Fibroblast of skin of right quadriceps (primary cell): Measurements from ENCODE around the gene CUL5.
"Not testable (repeated sequence)": the region's sequence is repeated elsewhere in the genome, so short reads cannot be mapped to it uniquely, and the experiment has no call there.

Experiments
- DNase-seq: peaks from one replicate; pipeline ENCODE4 v3.0.0-alpha.2; 2013

Gene CUL5

DNA sequence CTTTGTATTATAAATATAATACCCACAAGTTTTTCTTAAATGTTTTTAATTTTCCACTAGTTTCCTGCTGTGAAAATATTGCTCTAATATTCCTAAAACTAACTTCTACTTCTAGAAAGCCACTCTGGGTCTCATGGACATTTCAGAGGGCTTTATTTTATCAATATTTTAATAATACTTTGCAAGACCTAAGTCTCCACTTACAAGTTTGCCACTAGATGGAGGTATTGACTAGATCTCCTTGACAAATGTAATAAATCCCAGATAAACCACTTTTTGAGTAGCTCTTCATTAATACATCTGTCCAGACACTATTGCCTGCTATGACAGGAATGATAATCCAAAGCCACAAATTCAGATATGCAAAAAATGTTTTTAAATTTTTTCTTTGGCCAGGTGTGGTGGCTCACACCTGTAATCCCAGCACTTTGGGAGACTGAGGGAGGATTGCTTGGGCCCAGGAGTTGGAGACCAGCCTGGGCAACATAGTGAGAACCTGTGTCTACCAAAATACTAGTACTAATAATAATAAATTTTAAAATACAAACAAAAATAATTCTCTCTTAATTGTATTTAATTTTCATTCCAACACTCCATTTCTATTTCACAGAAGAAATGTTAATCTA is 109.2 kb downstream of the CUL5 start:
- peak; percentile 59 for DNase-seq

DNA sequence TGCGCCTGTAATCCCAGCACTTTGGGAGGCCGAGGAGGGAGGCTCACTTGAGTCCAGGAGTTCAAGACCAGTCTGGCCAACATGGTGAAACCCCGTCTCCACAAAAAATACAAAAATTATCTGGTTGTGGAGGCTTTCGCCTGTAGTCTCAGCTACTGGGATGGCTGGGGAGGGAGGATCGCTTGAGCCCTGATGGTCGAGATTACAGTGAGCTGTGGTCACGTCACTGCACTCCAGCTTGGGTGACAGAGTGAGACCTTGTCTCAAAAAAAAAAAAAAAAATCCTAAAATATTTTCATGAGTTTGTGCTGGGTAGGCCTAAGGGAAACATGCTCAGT is 112.2 kb downstream of the CUL5 start:
- DNase-seq = not testable (repeated sequence)

DNA sequence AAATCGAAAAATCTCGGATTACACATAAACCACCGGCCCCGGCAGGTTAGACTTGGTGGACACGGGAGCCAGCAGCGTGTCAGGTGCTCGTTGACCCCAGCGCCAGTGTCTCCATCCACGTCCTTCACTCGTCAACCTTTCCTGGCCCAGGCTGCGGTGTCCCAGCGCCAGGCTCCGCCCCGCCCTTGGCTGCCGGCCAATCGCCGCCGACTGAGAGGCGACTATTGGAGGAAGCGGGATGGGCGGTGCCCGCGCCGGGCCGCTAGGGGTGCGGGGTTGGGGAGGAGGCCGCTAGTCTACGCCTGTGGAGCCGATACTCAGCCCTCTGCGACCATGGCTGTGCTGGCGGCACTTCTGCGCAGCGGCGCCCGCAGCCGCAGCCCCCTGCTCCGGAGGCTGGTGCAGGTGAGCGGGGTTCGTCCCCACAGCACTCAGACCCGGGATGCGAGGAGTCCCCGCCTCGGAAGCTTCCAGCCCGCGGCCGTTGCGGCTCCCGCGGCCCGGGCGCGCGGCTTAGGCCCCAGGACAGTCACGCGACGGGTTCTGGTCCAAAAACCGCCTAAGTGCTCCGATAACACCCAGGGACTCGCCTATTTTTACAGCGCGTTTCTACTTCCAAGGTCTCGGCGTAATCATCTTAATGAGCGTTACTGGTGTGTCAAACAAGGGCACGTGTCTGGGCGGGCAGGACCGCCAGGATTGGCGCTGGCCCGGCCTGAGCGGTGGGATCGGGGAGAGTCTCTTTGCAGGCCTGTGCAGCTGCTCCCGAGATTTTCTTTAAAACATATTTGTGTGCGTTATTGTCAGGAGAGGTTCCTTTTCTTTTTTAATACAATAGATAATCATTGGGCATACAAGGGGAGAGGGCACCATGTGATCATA is 112.8 kb downstream of the CUL5 start, which contains the start of gene ACAT1:
Gene ACAT1, plus strand, starts transcription at position 294 of the 882 bp plus-strand sequence. Its CDS starts 40 bp downstream, at position 334.
- DNase-seq = peak; percentile 89

DNA sequence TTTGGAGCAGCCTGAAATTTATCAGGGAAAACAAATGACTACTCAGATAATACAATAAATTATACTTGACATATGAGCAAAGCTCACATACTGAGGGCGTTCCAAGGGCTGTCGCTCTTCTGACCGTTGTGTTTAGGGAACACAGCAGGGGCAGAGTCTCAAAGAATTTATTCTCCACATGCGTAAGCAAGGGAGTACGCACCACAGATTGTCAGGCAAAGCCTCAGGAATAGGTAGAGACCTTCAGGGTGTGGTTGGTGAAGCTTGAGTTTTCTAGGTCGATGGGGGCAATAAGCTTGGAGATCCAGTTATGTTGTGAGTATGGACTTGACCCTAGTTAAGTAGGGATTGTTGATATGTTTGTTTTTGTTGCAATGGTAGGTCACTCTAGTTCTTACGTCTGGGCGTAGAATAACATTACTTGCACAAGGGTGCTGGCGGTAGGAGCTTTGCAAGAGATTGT is 113.5 kb downstream of the CUL5 start:
- DNase-seq = peak; percentile 17

DNA sequence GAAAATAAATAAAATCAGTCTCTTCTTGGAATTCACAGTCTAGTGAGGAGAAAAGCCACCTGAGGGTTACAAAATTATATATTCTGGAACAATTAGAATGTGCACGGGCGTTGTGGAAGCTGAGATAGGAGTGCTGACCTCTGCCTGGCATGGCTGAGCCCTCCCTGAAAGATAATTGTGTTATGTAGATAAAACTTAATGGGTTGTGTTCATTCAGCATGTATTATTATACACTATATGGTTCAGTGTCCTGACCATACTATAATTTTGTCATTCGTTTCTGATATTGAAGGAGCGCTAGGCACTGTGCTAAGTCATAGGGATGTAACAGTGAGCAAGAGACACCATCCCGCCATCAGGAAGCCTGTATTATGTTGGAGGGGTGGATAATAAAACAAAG is 116.4 kb downstream of the CUL5 start:
- no peak for DNase-seq

DNA sequence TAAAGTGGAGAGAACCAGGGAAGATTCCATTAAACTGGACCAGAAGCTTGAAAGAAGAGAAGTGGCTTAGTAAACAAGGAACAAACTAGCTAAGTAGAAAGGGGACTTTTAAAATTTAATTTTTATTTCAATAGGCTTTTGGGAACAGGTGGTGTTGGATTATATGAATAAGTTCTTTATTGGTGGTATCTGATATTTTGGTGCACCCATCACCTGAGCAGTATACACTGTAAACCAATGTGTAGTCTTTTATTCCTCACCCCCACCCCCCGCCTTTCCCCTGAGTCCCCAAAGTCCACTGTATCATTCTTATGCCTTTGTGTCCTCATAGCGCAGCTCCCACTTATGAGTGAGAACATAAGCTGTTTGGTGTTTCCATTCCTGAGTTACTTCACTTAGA is 120.1 kb downstream of the CUL5 start:
- DNase-seq = no peak

DNA sequence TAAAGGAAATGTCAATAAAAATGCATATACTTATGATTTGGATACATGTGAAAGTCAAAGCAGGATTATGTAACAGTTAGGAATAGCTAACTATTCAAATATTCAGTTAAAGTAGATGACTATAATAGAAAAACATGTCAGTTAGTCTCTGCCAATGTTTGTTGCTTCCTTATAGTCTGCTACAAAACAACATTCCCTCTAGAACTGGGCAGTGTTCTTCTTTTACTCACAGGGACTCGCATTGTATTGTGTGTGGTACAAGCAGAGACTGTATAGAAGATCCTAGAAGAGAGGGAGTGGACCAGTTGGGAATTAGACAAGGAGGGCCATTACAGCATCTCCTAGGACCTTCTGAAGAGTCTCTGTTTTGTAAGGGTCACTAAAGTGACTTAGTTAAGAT is 123.3 kb downstream of the CUL5 start:
- DNase-seq = no peak

DNA sequence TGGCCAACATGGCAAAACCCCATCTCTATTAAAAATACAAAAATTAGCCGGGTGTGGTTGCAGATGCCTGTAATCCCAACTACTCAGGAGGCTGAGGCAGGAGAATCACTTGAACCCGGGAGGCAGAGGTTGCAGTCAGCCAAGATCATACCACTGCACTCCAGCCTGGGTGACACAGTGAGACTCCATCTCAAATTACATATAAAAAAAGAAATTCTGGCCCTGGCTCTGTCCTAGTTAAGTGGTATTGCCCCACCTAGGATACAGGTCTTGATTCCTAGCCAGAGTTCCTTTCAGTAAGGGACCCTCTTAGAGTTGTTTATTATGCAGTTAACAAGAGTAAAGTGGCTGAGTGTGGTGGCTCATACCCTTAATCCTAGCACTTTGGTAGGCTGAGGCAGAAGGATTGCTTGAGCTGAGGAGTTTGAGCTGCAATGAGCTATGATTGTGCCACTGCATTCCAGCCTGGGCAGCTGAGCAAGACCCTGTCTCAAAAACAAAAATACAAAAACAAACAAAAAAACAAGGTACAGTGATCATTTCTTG is 124.4 kb downstream of the CUL5 start:
- DNase-seq = not testable (repeated sequence)

DNA sequence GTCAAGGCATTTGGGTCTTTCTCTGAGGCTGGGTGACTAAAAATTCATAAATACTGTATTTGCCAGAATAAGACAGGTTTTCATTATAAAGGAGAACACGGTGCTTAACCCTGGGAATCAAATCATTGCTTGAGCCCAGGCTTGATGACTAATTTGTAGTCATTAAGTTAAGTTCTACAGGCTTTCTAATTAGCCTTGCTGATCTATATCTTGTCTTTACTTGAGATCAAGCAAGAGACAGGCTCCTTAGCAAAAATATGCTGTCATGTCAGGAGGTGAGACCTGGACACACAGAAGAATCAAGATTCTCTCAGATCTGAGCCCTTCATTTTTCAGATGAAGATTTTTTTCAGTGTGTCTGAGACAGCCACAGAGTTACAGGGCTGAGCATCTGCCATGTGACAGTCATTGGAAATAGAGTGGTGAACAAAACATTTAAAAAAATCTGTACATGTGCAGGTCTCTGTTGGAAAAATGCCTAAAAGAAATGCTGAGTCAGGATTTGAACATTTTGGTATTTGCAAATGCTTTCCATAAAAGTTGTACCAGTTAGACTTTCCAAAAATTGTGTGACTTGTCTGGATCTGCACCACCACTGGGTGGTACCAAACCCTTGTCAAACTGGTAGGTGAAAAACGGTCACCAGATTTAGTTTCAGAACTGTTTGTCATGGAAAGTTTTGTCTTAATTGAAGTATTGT is 127.3 kb downstream of the CUL5 start:
- peak; percentile 31 for DNase-seq

DNA sequence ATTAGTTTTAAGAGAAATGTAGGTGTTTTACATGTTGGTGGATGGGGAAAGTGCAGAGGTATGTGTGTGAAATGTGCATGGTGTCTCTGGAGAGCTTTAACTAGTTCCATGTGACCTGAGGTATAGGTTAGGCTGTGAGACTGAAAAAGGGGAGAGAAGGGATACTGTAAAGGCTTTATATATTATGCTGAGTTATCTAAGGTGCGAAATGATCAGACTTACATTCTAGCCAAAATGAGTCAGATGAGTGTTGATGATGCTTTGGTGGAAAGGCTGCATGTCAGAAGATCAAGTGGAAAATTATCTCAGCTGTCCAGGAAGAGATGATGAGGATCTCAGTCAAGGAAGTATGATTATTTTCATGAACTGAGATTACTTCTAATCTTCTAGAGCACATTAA is 128.5 kb downstream of the CUL5 start:
- no peak for DNase-seq

DNA sequence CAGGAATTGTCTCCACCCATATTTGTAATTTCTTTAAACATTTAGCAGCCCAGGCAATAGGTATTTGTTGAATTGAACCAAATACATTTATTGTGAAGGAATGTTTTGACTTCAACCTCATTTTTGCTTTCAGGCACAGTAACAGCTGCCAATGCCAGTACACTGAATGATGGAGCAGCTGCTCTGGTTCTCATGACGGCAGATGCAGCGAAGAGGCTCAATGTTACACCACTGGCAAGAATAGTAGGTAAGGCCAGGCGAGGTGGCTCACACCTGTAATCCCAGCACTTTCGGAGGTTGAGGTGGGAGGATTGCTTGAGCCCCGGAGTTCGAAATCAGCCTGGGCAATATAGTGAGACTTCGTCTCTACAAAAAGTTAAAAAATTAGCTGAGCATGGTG is 133.6 kb downstream of the CUL5 start:
- no peak for DNase-seq

DNA sequence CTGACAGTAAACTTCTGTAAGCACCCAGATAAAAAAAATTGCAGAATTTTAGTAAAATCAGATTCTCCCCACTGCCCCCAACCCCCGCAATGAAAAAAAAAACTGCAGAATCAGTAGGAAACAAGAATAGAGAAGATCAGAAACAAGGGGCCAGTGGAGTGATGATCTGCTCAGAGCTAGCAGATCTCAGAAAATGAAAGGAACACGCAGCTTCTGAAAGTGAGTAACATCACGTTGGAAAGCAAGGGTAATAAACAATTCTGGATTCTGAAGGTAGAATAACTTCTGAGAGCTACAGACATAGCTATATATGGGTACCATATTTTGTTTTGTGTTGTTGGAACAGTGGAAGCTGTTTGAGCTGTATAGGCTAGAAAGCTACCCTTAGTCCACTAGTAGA is 135.9 kb downstream of the CUL5 start:
- no peak for DNase-seq

DNA sequence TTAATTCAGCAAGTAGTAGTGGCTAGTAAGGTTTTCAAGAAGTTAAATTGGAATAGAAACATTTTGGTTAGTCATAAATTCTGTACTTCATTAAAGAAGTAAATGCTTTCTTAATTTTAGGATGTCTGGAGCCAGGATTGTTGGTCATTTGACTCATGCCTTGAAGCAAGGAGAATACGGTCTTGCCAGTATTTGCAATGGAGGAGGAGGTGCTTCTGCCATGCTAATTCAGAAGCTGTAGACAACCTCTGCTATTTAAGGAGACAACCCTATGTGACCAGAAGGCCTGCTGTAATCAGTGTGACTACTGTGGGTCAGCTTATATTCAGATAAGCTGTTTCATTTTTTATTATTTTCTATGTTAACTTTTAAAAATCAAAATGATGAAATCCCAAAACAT is 138.5 kb downstream of the CUL5 start:
- DNase-seq = no peak

DNA sequence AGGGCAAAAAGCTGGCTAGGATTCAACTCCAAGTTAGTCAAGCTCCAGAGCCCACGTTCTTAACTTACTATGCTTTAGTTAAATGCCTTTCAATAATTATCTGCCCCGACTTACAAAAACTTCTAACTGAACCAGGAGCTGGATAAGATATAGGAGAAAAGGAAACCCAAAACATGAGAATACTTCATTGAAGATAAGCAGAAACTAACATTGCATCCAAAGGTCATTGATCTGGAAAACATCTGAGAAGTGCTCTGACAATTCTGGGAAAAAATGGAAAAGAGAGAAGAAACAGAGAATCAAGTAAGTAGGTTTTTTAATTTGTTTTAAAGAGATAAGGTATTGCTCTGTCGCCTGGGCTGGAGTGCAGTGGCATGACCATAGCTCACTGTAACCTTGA is 139.9 kb downstream of the CUL5 start:
- no peak for DNase-seq

DNA sequence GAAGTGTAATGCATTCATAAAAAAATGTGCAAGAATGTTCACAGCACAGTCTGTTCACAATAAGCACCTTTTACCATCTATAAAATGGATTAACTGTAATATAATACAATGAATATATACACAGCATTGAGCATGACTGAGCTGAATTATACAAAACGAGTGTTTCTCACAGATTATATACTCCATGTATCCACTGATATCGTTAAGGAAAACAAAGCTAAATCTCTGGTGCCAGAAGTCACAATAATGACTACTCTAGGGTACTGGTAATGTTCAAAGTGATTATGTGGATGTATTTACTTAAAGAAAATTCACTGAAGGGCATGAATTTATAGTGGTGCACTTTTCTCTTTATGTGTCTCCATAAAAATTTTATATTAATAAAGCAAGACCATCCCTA is 145.9 kb downstream of the CUL5 start:
- DNase-seq = no peak
